ENCODE measurements around the gene TUBA1B. TPM values are rescaled to one million over a fixed set of nuclear protein-coding genes. Genes with fewer than 3 reads are reported as not detected.
A peak's percentile ranks its signal among the peaks of the same experiment; 100 is the strongest.

Gene TUBA1B
- total and polyA plus RNA-seq, 4 donors: 125 to 1,268 (median 243) TPM

- peaks cover 14 to 30% (median 20%) of the 10 kb centered on the region in 4 donors for H3K4me1 ChIP-seq (ENCODE audit: control insufficient read depth in 4 of 4, insufficient read depth in 4 of 4, low read length in 3 of 4)
- H3K9ac ChIP-seq (ENCODE audit: low read depth in 1 of 2, low read length in 2 of 2): no peak overlapping the region
- H3K36me3 ChIP-seq (ENCODE audit: control insufficient read depth in 4 of 4, insufficient read depth in 3 of 4, low read depth in 1 of 4, low read length in 3 of 4): peaks cover 0 to 14% (median 14%) of the 10 kb centered on the region in 4 donors
- H3K4me3 ChIP-seq (ENCODE audit: low read depth in 1 of 3, low read length in 3 of 3): no peak overlapping the region
- H3K9me3 ChIP-seq (ENCODE audit: control insufficient read depth in 4 of 4, low read length in 3 of 4): no peaks in the 10 kb centered on the region
- no peak for DNase-seq (ENCODE audit: low spot score)
- 6% methylated on average over 9 of the region's 9 CpGs for WGBS
- H3K27me3 ChIP-seq (ENCODE audit: control insufficient read depth in 4 of 4, insufficient read depth in 4 of 4, low read length in 3 of 4): peaks cover 0 to 12% (median 5%) of the 10 kb centered on the region in 4 donors
- TF ChIP-seq RXRA (IDR thresholded peaks at IDR 0.05) (peak; percentile 12 to 35), FOXA1 (IDR thresholded peaks at IDR 0.05) (no peak)
- H3K27ac ChIP-seq (ENCODE audit: low read depth in 1 of 2, low read length in 2 of 2): no peak overlapping the region
Measured at GRCh38 chr12:49093792-49094159, 37.4 kb downstream of the TUBA1B start.

- H3K9ac ChIP-seq (ENCODE audit: low read depth in 1 of 2, low read length in 2 of 2): no peak overlapping the region
- H3K27me3 ChIP-seq (ENCODE audit: control insufficient read depth in 4 of 4, insufficient read depth in 4 of 4, low read length in 3 of 4): peaks cover 0 to 12% (median 5%) of the 10 kb centered on the region in 4 donors
- DNase-seq (ENCODE audit: low spot score): no peak
- TF ChIP-seq EGR1 (IDR thresholded peaks at IDR 0.05; ENCODE audit: low read depth in 2 of 2) (no peak), FOXA1 (IDR thresholded peaks at IDR 0.05) (no peak), NR2F2 (IDR thresholded peaks at IDR 0.05) (no peak), ATF3 (IDR thresholded peaks at IDR 0.05) (no peak), REST (IDR thresholded peaks at IDR 0.05) (no peak), CTCF (IDR thresholded peaks at IDR 0.05; ENCODE audit: low read depth, low read length, missing input control) (no peak), FOXA2 (IDR thresholded peaks at IDR 0.05) (no peak), RAD21 (IDR thresholded peaks at IDR 0.05) (no peak), YY1 (IDR thresholded peaks at IDR 0.05) (no peak), SP1 (IDR thresholded peaks at IDR 0.05) (no peak), TAF1 (conservative IDR thresholded peaks at IDR 0.05) (no peak), ZBTB33 (IDR thresholded peaks at IDR 0.05) (no peak), RXRA (IDR thresholded peaks at IDR 0.05) (no peak), MAX (IDR thresholded peaks at IDR 0.05) (no peak), GABPA (IDR thresholded peaks at IDR 0.05 in 1 of 2, conservative IDR thresholded peaks at IDR 0.05 in 1 of 2) (no peak), HNF4G (IDR thresholded peaks at IDR 0.05) (no peak), HNF4A (conservative IDR thresholded peaks at IDR 0.05) (no peak)
- no peak overlapping the region for H3K27ac ChIP-seq (ENCODE audit: low read depth in 1 of 2, low read length in 2 of 2)
- H3K4me1 ChIP-seq (ENCODE audit: control insufficient read depth in 4 of 4, insufficient read depth in 4 of 4, low read length in 3 of 4): peaks cover 14 to 37% (median 21%) of the 10 kb centered on the region in 4 donors
- WGBS: 50% methylated on average over 4 of the region's 4 CpGs
- H3K9me3 ChIP-seq (ENCODE audit: control insufficient read depth in 4 of 4, low read length in 3 of 4): no peaks in the 10 kb centered on the region
- no peak overlapping the region for H3K4me3 ChIP-seq (ENCODE audit: low read depth in 1 of 3, low read length in 3 of 3)
- H3K36me3 ChIP-seq (ENCODE audit: control insufficient read depth in 4 of 4, insufficient read depth in 3 of 4, low read depth in 1 of 4, low read length in 3 of 4): peaks cover 0 to 14% (median 12%) of the 10 kb centered on the region in 4 donors
Measured at GRCh38 chr12:49092816-49093406, 38.3 kb downstream of the TUBA1B start.
